ENCODE measurements around the gene FAM237B. TPM values are rescaled to one million over a fixed set of nuclear protein-coding genes. Genes with fewer than 3 reads are reported as not detected.

FAM237B gene
- total and polyA plus RNA-seq, 4 donors, result not detected

DNA sequence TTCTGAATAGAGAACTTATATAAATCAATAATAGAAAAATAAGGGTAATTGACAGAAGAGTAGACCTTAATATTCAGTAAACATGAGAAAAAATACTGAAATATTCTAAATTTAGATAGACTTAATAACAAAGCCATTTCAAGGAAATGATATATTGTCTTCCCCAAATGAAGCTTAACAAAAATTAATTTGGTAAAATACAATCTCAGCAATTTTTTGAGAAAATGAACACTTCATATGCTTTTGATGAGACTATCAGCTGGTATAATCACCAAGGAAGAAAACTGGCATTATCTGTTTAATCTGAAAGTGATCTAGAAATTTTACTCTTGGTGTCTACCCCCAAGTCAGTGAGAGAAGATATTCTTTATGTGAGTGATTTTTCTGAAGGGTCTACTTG lies 1.7 kb upstream of the FAM237B start:
- H3K4me1 ChIP-seq (ENCODE audit: control insufficient read depth in 4 of 4, insufficient read depth in 4 of 4, low read length in 3 of 4), result peaks cover 0 to 10% (median 8%) of the 10 kb centered on the region in 4 donors
- H3K36me3 ChIP-seq (ENCODE audit: control insufficient read depth in 4 of 4, insufficient read depth in 3 of 4, low read depth in 1 of 4, low read length in 3 of 4), result no peaks in the 10 kb centered on the region
- no peak for DNase-seq (ENCODE audit: low spot score)
- no peak for TF ChIP-seq JUND (IDR thresholded peaks at IDR 0.05)
- TF ChIP-seq HNF4G (IDR thresholded peaks at IDR 0.05), result no peak
- no peak for TF ChIP-seq NR2F2 (IDR thresholded peaks at IDR 0.05)
- TF ChIP-seq YY1 (IDR thresholded peaks at IDR 0.05), result no peak
- no peak for TF ChIP-seq FOXA1 (IDR thresholded peaks at IDR 0.05)
- no peak for TF ChIP-seq MAX (IDR thresholded peaks at IDR 0.05)
- TF ChIP-seq, protein P1, sequence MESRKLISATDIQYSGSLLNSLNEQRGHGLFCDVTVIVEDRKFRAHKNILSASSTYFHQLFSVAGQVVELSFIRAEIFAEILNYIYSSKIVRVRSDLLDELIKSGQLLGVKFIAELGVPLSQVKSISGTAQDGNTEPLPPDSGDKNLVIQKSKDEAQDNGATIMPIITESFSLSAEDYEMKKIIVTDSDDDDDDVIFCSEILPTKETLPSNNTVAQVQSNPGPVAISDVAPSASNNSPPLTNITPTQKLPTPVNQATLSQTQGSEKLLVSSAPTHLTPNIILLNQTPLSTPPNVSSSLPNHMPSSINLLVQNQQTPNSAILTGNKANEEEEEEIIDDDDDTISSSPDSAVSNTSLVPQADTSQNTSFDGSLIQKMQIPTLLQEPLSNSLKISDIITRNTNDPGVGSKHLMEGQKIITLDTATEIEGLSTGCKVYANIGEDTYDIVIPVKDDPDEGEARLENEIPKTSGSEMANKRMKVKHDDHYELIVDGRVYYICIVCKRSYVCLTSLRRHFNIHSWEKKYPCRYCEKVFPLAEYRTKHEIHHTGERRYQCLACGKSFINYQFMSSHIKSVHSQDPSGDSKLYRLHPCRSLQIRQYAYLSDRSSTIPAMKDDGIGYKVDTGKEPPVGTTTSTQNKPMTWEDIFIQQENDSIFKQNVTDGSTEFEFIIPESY (IDR thresholded peaks at IDR 0.05), result no peak
- TF ChIP-seq RAD21 (IDR thresholded peaks at IDR 0.05), result no peak
- no peak for TF ChIP-seq SP1 (IDR thresholded peaks at IDR 0.05)
- H3K27me3 ChIP-seq (ENCODE audit: control insufficient read depth in 4 of 4, insufficient read depth in 4 of 4, low read length in 3 of 4), result peaks cover 0 to 13% (median 4%) of the 10 kb centered on the region in 4 donors
- H3K4me3 ChIP-seq (ENCODE audit: low read depth in 1 of 3, low read length in 3 of 3), result no peak overlapping the region
- no peaks in the 10 kb centered on the region for H3K9me3 ChIP-seq (ENCODE audit: control insufficient read depth in 4 of 4, low read length in 3 of 4)
- no peak overlapping the region for H3K9ac ChIP-seq (ENCODE audit: low read depth in 1 of 2, low read length in 2 of 2)
- no peak overlapping the region for H3K27ac ChIP-seq (ENCODE audit: low read depth in 1 of 2, low read length in 2 of 2)

DNA sequence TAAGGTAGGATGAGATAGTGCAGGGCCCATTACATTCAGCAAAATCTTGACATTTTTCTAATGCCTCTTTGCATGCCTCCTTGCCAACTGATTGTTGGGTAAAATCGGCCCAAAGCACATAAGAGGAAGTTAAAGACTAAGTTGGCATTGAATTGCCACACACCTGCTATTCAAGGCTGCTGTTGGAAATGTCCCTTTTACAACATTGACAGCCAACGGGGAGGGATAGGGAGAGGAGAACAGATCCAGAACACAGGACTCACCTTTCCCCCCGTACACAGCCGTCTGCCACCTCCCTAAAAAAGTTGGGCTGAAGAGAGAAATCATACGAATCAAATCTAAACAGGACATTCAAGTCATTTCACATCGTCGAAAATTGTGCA lies 695 bp downstream of the FAM237B start:
- no peak for DNase-seq (ENCODE audit: low spot score)
- peaks cover 0 to 10% (median 8%) of the 10 kb centered on the region in 4 donors for H3K4me1 ChIP-seq (ENCODE audit: control insufficient read depth in 4 of 4, insufficient read depth in 4 of 4, low read length in 3 of 4)
- 35% methylated on average over 7 of the region's 7 CpGs for WGBS
- H3K9me3 ChIP-seq (ENCODE audit: control insufficient read depth in 4 of 4, low read length in 3 of 4), result no peaks in the 10 kb centered on the region
- TF ChIP-seq EGR1 (IDR thresholded peaks at IDR 0.05; ENCODE audit: low read depth in 2 of 2) (no peak), HNF4G (IDR thresholded peaks at IDR 0.05) (no peak), NR2F2 (IDR thresholded peaks at IDR 0.05) (no peak), REST (IDR thresholded peaks at IDR 0.05) (no peak), YY1 (IDR thresholded peaks at IDR 0.05) (no peak), JUND (IDR thresholded peaks at IDR 0.05) (no peak), TAF1 (conservative IDR thresholded peaks at IDR 0.05) (no peak), MAX (IDR thresholded peaks at IDR 0.05) (no peak)
- TF ChIP-seq, protein P2, sequence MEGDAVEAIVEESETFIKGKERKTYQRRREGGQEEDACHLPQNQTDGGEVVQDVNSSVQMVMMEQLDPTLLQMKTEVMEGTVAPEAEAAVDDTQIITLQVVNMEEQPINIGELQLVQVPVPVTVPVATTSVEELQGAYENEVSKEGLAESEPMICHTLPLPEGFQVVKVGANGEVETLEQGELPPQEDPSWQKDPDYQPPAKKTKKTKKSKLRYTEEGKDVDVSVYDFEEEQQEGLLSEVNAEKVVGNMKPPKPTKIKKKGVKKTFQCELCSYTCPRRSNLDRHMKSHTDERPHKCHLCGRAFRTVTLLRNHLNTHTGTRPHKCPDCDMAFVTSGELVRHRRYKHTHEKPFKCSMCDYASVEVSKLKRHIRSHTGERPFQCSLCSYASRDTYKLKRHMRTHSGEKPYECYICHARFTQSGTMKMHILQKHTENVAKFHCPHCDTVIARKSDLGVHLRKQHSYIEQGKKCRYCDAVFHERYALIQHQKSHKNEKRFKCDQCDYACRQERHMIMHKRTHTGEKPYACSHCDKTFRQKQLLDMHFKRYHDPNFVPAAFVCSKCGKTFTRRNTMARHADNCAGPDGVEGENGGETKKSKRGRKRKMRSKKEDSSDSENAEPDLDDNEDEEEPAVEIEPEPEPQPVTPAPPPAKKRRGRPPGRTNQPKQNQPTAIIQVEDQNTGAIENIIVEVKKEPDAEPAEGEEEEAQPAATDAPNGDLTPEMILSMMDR (IDR thresholded peaks at IDR 0.05; ENCODE audit: low read depth, low read length, missing input control), result no peak
- TF ChIP-seq, protein P1 (IDR thresholded peaks at IDR 0.05), result no peak
- H3K4me3 ChIP-seq (ENCODE audit: low read depth in 1 of 3, low read length in 3 of 3), result no peak overlapping the region
- H3K9ac ChIP-seq (ENCODE audit: low read depth in 1 of 2, low read length in 2 of 2), result no peak overlapping the region
- no peak overlapping the region for H3K27ac ChIP-seq (ENCODE audit: low read depth in 1 of 2, low read length in 2 of 2)
- H3K27me3 ChIP-seq (ENCODE audit: control insufficient read depth in 4 of 4, insufficient read depth in 4 of 4, low read length in 3 of 4), result peaks cover 0 to 15% (median 6%) of the 10 kb centered on the region in 4 donors
- H3K36me3 ChIP-seq (ENCODE audit: control insufficient read depth in 4 of 4, insufficient read depth in 3 of 4, low read depth in 1 of 4, low read length in 3 of 4), result no peaks in the 10 kb centered on the region

All from liver (tissue), 9 donors.